Activated CD8-positive, alpha-beta memory T cell treated with anti-CD3 and anti-CD28 coated beads, Interleukin-2, amount 50 U/mL, for 24 hours (primary cell): ENCODE results near the gene LRRC47.

Experiments
- DNase-seq: peaks from one replicate; pipeline ENCODE4 v3.0.0-alpha.2; 2020; ENCODE audit errors: extremely low read depth

Gene LRRC47

GRCh38 chr1:3796215-3797061, at the start of gene LRRC47:
Gene LRRC47 (minus strand): TSS chr1:3796498. CDS start chr1:3796476, 22 bp downstream.
- DNase-seq: peak; percentile 85

GRCh38 chr1:3842912-3843311, 46.6 kb upstream of the LRRC47 start:
- no peak for DNase-seq

- no peak for DNase-seq
These were observed 45.2 kb upstream of the LRRC47 start for GRCh38 chr1:3841491-3841890.

- DNase-seq: no peak
These were observed 42.5 kb upstream of the LRRC47 start for GRCh38 chr1:3838788-3839187.

- no peak for DNase-seq
These were observed 41.4 kb upstream of the LRRC47 start for GRCh38 chr1:3837685-3838084.

GRCh38 chr1:3837200-3837599, 40.9 kb upstream of the LRRC47 start:
- DNase-seq: no peak

GRCh38 chr1:3836421-3836820, 40.1 kb upstream of the LRRC47 start:
- DNase-seq: no peak

GRCh38 chr1:3834701-3835100, 38.4 kb upstream of the LRRC47 start:
- no peak for DNase-seq

- DNase-seq: no peak
These were observed 35.4 kb upstream of the LRRC47 start for GRCh38 chr1:3831689-3832088.

GRCh38 chr1:3828391-3828790, 32.1 kb upstream of the LRRC47 start:
- no peak for DNase-seq

GRCh38 chr1:3827813-3828307, 31.6 kb upstream of the LRRC47 start:
- DNase-seq: no peak

GRCh38 chr1:3825356-3825755, 29.1 kb upstream of the LRRC47 start:
- DNase-seq: no peak

- DNase-seq: no peak
These were observed 28.4 kb upstream of the LRRC47 start for GRCh38 chr1:3824650-3825049.

- DNase-seq: no peak
These were observed 26.1 kb upstream of the LRRC47 start for GRCh38 chr1:3822421-3822820.

GRCh38 chr1:3821908-3822307, 25.6 kb upstream of the LRRC47 start:
- no peak for DNase-seq

- no peak for DNase-seq
These were observed 25.1 kb upstream of the LRRC47 start for GRCh38 chr1:3821447-3821846.

- DNase-seq: no peak
These were observed 24.7 kb upstream of the LRRC47 start for GRCh38 chr1:3821004-3821403.

- DNase-seq: no peak
These were observed 24.0 kb upstream of the LRRC47 start for GRCh38 chr1:3820316-3820715.

GRCh38 chr1:3819771-3820200, 23.5 kb upstream of the LRRC47 start:
- DNase-seq: no peak

- DNase-seq: no peak
These were observed 21.7 kb upstream of the LRRC47 start for GRCh38 chr1:3817821-3818597.

GRCh38 chr1:3817138-3817740, 20.9 kb upstream of the LRRC47 start:
- DNase-seq: no peak
